IMR-90 (cell line): ENCODE data around the gene DGKD.

Experiments used
- BHLHE40 ChIP-seq: fragments of 150-350 bp; IDR thresholded peaks from 2 replicates; pipeline ENCODE4 v1.6.1; 2016; ENCODE audit warnings: mild to moderate bottlenecking, low read depth, low read length
- CEBPB ChIP-seq: IDR thresholded peaks from 2 replicates; pipeline ENCODE4 v1.6.1; 2012; ENCODE audit warnings: low read depth, low read length, improper control_type of control experiment
- CTCF ChIP-seq: conservative IDR thresholded peaks from 2 replicates; pipeline ENCODE4 v1.5.1; 2012; ENCODE audit warnings: mild to moderate bottlenecking, low read depth, low read length, improper control_type of control experiment
- FOS ChIP-seq: fragments of 150-350 bp; IDR thresholded peaks from 2 replicates; pipeline ENCODE4 v1.6.1; 2016; ENCODE audit warnings: low read depth, low read length
- MXI1 ChIP-seq: IDR thresholded peaks from 2 replicates; pipeline ENCODE4 v1.6.1; 2012; ENCODE audit warnings: low read depth, mild to moderate bottlenecking, low read length, moderate library complexity, borderline replicate concordance
- NFE2L2 ChIP-seq: fragments of 150-350 bp; IDR thresholded peaks from 2 replicates; pipeline ENCODE4 v1.6.1; 2016; ENCODE audit warnings: low read depth, mild to moderate bottlenecking, low read length
- POLR2A ChIP-seq: IDR thresholded peaks from 2 replicates; pipeline ENCODE4 v1.6.1; 2012; ENCODE audit warnings: mild to moderate bottlenecking, low read depth, low read length
- RAD21 ChIP-seq: IDR thresholded peaks from 2 replicates; pipeline ENCODE4 v1.6.1; 2012; ENCODE audit warnings: low read length, improper control_type of control experiment
- RCOR1 ChIP-seq: IDR thresholded peaks from 2 replicates; pipeline ENCODE4 v1.6.1; 2012; ENCODE audit warnings: mild to moderate bottlenecking, low read length, improper control_type of control experiment; ENCODE audit not compliant: insufficient replicate concordance
- RFX5 ChIP-seq: IDR thresholded peaks from 2 replicates; pipeline ENCODE4 v1.8.0; 2012; ENCODE audit warnings: low read depth, mild to moderate bottlenecking, low read length, moderate library complexity
- USF2 ChIP-seq: fragments of 150-350 bp; IDR thresholded peaks from 2 replicates; pipeline ENCODE4 v1.6.1; 2017; ENCODE audit warnings: mild to moderate bottlenecking, antibody characterized with exemption, low read length, low read depth
- TF ChIP-seq, protein P1 (sequence below): fragments of 150-350 bp; IDR thresholded peaks from 2 replicates; pipeline ENCODE4 v1.6.1; 2016; ENCODE audit warnings: low read depth, mild to moderate bottlenecking, low read length, moderate library complexity, borderline replicate concordance

DNA sequence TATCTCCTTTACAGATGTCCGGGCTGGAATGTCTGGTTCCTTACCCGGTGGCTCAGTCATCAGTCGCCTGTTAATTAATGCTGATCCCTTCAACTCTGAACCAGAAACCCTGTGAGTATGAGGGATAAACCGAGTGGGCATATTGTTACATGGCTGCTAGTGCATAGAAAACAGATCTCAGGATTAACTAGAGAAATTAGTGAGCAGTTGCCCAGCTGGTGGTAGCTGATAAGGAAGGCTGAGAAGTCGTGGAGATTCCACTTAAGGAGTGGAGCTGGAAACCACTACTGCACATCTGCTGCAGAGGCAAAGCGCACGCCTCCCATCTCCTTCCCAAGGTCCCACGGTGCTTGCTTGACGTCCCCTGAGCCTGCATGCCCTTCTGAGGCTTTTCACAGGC lies 97.7 kb downstream of the DGKD start:
- TF ChIP-seq CTCF = no peak
- no peak for TF ChIP-seq BHLHE40
- TF ChIP-seq USF2 = no peak
- TF ChIP-seq NFE2L2 = no peak
- no peak for TF ChIP-seq POLR2A
- TF ChIP-seq MXI1 = no peak
- TF ChIP-seq RFX5 = no peak
- no peak for TF ChIP-seq FOS
- TF ChIP-seq, protein P1, sequence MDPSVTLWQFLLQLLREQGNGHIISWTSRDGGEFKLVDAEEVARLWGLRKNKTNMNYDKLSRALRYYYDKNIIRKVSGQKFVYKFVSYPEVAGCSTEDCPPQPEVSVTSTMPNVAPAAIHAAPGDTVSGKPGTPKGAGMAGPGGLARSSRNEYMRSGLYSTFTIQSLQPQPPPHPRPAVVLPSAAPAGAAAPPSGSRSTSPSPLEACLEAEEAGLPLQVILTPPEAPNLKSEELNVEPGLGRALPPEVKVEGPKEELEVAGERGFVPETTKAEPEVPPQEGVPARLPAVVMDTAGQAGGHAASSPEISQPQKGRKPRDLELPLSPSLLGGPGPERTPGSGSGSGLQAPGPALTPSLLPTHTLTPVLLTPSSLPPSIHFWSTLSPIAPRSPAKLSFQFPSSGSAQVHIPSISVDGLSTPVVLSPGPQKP = no peak
- TF ChIP-seq RCOR1 = no peak
- TF ChIP-seq RAD21 = no peak
- TF ChIP-seq CEBPB = no peak
